ENCODE measurements around the gene SATB2. TPM values are rescaled to one million over a fixed set of nuclear protein-coding genes. Genes with fewer than 3 reads are reported as not detected.

SATB2 gene
- total and polyA plus RNA-seq, 12 donors: 3.4 to 18.3 (median 10.1) TPM

DNA sequence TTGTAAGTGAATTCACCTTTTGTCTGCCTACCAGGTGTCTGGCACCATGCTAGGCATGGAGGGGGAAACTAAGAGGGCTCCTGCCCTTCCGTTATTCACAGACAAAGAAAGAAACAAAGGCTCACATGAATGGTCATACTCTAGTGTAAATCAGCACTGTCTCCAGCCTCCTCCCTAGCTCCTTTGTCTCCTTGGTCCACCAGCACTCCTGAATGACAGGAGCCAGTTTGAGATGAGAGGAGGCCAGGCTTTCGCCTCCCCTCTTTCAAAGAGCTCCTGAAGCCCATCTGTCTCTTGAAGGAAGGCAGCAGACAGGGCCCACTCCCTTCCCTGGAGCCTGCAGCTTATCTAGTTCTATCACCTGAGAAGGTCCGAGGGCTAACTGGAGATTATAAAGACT, 18.7 kb downstream of the SATB2 start:
- no peak overlapping the region for H3K4me3 ChIP-seq
- DNase-seq: no peak
- no peaks in the 10 kb centered on the region for H3K27me3 ChIP-seq
- TF ChIP-seq, protein P1, sequence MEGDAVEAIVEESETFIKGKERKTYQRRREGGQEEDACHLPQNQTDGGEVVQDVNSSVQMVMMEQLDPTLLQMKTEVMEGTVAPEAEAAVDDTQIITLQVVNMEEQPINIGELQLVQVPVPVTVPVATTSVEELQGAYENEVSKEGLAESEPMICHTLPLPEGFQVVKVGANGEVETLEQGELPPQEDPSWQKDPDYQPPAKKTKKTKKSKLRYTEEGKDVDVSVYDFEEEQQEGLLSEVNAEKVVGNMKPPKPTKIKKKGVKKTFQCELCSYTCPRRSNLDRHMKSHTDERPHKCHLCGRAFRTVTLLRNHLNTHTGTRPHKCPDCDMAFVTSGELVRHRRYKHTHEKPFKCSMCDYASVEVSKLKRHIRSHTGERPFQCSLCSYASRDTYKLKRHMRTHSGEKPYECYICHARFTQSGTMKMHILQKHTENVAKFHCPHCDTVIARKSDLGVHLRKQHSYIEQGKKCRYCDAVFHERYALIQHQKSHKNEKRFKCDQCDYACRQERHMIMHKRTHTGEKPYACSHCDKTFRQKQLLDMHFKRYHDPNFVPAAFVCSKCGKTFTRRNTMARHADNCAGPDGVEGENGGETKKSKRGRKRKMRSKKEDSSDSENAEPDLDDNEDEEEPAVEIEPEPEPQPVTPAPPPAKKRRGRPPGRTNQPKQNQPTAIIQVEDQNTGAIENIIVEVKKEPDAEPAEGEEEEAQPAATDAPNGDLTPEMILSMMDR (IDR thresholded peaks at IDR 0.05): no peak
- TF ChIP-seq POLR2A (IDR thresholded peaks at IDR 0.05): no peak
- intact Hi-C loops (cut with DNase I): no loop called here
- no peak overlapping the region for H3K27ac ChIP-seq
- H3K4me1 ChIP-seq (replicated peaks in 1 of 2): no peaks in the 10 kb centered on the region
- no peaks in the 10 kb centered on the region for H3K36me3 ChIP-seq (replicated peaks in 1 of 2)
- 90 to 94% (median 92%) methylated on average over 3 of the region's 3 CpGs for WGBS, 4 donors
- H3K9me3 ChIP-seq (replicated peaks in 1 of 3): no peaks in the 10 kb centered on the region

DNA sequence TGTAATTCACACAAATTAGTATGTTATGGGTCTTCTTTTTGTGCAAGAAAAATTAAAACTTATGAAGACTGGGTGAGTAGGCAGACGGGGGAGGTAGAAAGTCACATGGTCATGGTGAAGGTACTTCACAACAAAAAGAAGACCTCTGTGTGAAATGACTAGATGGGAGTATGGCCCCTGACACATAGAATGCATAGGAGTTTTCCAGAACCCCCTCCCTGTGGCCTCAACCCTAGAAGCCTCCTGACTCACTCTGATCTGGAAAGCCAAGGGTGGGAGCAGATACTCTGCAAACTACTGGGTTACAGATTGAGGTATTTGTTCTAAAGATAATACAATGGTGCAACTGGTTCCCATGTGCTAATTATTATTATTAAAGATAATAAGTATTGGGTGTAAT, 23.2 kb downstream of the SATB2 start:
- intact Hi-C loops (cut with DNase I): no loop called here
- WGBS, 4 donors: 80 to 96% (median 91%) methylated on average over 1 of the region's 1 CpG
- no peak for TF ChIP-seq POLR2A (IDR thresholded peaks at IDR 0.05)
- TF ChIP-seq, protein P1 (IDR thresholded peaks at IDR 0.05): no peak

DNA sequence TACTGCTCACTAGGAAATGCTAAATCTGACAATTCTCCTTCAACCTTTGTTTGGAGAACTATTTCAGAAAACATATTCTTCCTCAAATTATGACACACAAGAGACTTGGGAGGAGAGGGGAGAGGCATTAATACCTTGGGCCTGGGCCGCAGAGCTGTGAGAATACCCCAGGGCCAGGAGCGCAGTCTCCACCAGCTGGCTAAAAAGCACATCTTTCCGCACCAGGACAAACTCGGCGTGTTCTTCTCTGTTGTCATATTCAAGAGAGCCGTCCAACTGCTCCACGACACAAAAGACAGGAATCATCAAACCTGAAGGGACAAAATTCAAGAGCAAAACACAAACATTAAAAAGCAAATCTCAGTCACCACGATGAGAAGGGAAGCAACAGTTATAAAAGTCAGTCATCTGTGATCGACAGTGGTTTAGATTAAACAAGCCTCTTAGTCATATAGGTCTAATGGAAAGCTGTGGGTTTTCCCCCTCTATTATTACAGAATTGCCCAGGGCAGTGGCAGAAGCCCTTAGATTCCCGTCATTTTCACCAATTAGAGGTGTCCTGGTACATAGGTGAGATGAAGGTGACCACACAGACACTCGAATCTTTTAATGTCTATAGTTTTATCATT, 24.4 kb downstream of the SATB2 start:
- no peaks in the 10 kb centered on the region for H3K9me3 ChIP-seq (replicated peaks in 1 of 3)

More for the DNA sequence above, 23.2 kb downstream of the SATB2 start:
- Histone ChIP-seq H3K27me3 (no peaks in the 10 kb centered on the region), H3K27ac (no peak overlapping the region), H3K4me3 (no peak overlapping the region), H3K4me1 (replicated peaks in 1 of 2) (no peaks in the 10 kb centered on the region), H3K9me3 (replicated peaks in 1 of 3) (no peaks in the 10 kb centered on the region), H3K36me3 (replicated peaks in 1 of 2) (no peaks in the 10 kb centered on the region)
- DNase-seq: no peak

DNA sequence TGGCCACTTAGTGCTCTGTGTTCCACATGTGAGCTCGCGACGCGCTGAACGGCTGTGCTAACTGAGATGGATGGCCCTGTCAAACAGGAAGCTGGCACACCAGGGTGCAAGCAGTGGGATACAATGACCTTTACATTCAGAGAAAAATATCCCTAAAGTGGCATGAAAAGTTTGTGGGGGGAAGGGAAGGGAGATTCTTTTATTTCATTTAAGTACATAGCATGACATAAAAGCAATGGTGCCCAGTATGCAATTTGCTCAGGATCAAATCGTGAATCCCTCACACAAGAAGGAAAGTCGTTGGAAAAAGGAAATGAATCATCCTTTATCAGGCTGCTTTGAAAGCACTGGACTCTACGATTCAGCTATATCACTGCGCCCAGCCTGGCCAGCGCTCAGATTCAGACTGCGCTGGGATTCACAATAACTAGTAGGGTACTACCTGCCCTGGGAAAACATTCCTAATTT, 26.0 kb downstream of the SATB2 start:
- 61 to 73% (median 65%) methylated on average over 11 of the region's 11 CpGs for WGBS, 4 donors
- Histone ChIP-seq H3K27ac (no peak overlapping the region), H3K4me1 (replicated peaks in 1 of 2) (no peaks in the 10 kb centered on the region), H3K4me3 (no peak overlapping the region), H3K9me3 (replicated peaks in 1 of 3) (no peaks in the 10 kb centered on the region), H3K27me3 (no peaks in the 10 kb centered on the region), H3K36me3 (replicated peaks in 1 of 2) (no peaks in the 10 kb centered on the region)
- DNase-seq: no peak
- intact Hi-C loops (cut with DNase I): no loop called here
- no peak for TF ChIP-seq POLR2A (IDR thresholded peaks at IDR 0.05)
- TF ChIP-seq, protein P1 (IDR thresholded peaks at IDR 0.05): no peak

More for the DNA sequence above, 24.4 kb downstream of the SATB2 start:
- intact Hi-C loops (cut with DNase I): no loop called here
- Histone ChIP-seq H3K36me3 (replicated peaks in 1 of 2) (no peaks in the 10 kb centered on the region), H3K4me1 (replicated peaks in 1 of 2) (no peaks in the 10 kb centered on the region), H3K27me3 (no peaks in the 10 kb centered on the region), H3K27ac (no peak overlapping the region), H3K4me3 (no peak overlapping the region)
- TF ChIP-seq, protein P1 (IDR thresholded peaks at IDR 0.05): no peak
- TF ChIP-seq POLR2A (IDR thresholded peaks at IDR 0.05): no peak
- WGBS, 4 donors: 84 to 91% (median 88%) methylated on average over 11 of the region's 11 CpGs
- DNase-seq: no peak
